ENCODE data around the gene RAPGEF4. TPM values are rescaled to one million over a fixed set of nuclear protein-coding genes. Genes with fewer than 3 reads are reported as not detected.

RAPGEF4 gene
- total RNA-seq, 1 donor from 2014 or later, result 0.57 TPM

GRCh38 chr2:172969609-172970008 lies 234.0 kb downstream of the RAPGEF4 start:
- Mint-ChIP-seq H3K4me3 (ENCODE audit: unreplicated experiment) (no peak overlapping the region), H3K27me3 (ENCODE audit: low read depth) (no peaks in the 10 kb centered on the region), H3K27ac (ENCODE audit: unreplicated experiment) (no peak overlapping the region), H3K9me3 (ENCODE audit: low read depth) (no peaks in the 10 kb centered on the region), H3K4me1 (ENCODE audit: low read depth) (peaks cover 59% of the 10 kb centered on the region), H3K36me3 (ENCODE audit: low read depth) (no peaks in the 10 kb centered on the region)
- TF ChIP-seq CTCF (IDR thresholded peaks at IDR 0.05), result no peak
- no peak for DNase-seq (ENCODE audit: low spot score)

DNA sequence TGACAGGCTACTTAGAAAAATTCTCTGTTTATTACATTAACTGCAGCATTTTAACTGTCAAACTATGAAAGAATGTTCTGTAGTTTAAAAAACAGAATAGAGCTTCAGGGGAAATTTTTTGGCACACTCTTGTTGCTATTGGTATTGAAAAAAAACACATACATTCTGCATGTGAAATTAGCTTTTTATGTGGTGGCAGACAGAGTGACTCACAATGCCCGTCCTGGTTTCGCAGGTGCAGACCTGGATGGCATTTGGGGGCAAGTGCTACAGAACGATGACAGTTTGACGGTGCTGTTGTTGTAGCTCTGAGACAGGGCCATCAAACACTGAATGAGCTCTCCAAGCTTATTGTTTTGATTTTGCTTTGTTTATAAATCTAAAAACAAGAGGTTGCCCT lies 235.0 kb downstream of the RAPGEF4 start:
- TF ChIP-seq CTCF (IDR thresholded peaks at IDR 0.05), result no peak
- DNase-seq (ENCODE audit: low spot score), result no peak
- Mint-ChIP-seq H3K9me3 (ENCODE audit: low read depth) (no peaks in the 10 kb centered on the region), H3K4me1 (ENCODE audit: low read depth) (peaks cover 56% of the 10 kb centered on the region), H3K27me3 (ENCODE audit: low read depth) (no peaks in the 10 kb centered on the region), H3K27ac (ENCODE audit: unreplicated experiment) (no peak overlapping the region), H3K36me3 (ENCODE audit: low read depth) (no peaks in the 10 kb centered on the region), H3K4me3 (ENCODE audit: unreplicated experiment) (no peak overlapping the region)

DNA sequence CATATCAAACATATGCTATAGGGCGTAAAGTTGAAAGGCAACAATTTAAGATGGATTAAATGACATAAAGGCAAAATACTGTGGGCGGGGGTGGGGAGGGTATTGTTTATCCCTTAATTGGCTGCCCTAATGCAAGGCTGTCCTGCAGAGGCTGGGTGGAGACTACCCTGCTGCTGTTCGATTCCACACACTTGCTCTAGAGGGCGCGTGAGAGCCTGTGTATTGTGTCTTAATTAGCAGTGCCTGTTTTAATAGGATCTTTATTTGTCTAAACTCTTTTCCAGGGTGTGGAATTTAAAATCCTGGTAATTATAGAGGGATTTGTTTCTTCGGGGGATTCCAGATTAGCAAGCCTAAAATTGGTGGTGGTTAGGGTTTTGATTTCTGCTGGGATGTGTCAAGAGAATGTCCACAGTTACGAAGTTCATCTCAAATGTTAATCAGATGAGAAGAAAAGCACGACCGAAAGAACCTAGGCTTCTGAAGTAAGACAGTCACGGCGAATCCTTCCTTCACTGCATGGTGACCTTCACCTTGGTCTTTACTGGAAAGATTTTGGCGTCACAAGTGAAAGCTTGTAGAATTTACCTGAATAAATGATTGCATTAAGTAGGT lies 236.5 kb downstream of the RAPGEF4 start:
- Mint-ChIP-seq H3K27me3 (ENCODE audit: low read depth) (no peaks in the 10 kb centered on the region), H3K27ac (ENCODE audit: unreplicated experiment) (no peak overlapping the region), H3K36me3 (ENCODE audit: low read depth) (no peaks in the 10 kb centered on the region), H3K9me3 (ENCODE audit: low read depth) (no peaks in the 10 kb centered on the region), H3K4me3 (ENCODE audit: unreplicated experiment) (no peak overlapping the region), H3K4me1 (ENCODE audit: low read depth) (peaks cover 46% of the 10 kb centered on the region)
- TF ChIP-seq CTCF (IDR thresholded peaks at IDR 0.05), result peak; percentile 78
- DNase-seq (ENCODE audit: low spot score), result no peak

DNA sequence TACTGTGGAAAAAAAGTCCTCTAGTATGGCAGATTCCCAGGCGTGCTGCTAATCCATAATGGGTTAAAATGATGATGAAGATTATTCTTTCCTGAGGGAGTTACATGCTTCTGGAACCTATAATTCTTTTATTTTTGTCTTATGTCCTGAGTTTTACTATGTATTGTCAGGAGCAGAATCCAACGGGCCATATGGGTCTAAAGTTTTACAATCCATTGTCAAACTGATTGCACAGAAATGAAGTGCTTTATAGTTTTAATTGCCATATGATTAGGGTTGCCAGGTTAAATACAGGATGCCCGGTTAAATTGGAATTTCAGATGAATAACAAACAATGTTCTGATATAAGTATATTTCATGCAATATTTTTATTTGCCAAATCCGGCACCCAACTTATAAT lies 239.1 kb downstream of the RAPGEF4 start:
- H3K36me3 Mint-ChIP-seq (ENCODE audit: low read depth), result peaks cover 2% of the 10 kb centered on the region
- no peaks in the 10 kb centered on the region for H3K9me3 Mint-ChIP-seq (ENCODE audit: low read depth)
- no peak for TF ChIP-seq CTCF (IDR thresholded peaks at IDR 0.05)
- DNase-seq (ENCODE audit: low spot score), result no peak
- H3K27ac Mint-ChIP-seq (ENCODE audit: unreplicated experiment), result no peak overlapping the region
- H3K27me3 Mint-ChIP-seq (ENCODE audit: low read depth), result peaks cover 2% of the 10 kb centered on the region
- peaks cover 20% of the 10 kb centered on the region for H3K4me1 Mint-ChIP-seq (ENCODE audit: low read depth)
- no peak overlapping the region for H3K4me3 Mint-ChIP-seq (ENCODE audit: unreplicated experiment)

DNA sequence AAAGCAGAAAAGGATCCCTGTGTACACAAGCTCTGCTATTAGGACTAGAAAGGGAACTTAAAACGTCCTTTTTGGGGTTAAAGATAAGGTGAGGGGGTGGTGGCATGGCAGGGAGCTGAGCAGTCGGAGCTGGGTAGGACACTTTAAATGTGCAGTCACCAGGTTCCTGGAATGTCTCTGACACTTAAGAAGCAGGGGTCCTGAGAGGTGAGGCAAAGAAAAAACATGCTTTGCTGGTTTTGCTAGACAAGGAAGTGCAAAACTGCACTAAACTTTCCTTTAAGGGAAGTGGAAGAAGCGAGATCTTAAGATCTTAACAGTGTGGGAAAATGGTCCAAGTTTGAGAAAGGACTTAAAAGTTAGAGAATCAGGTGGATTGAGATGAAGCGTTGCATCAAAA lies 240.5 kb downstream of the RAPGEF4 start:
- no peak for DNase-seq (ENCODE audit: low spot score)
- Mint-ChIP-seq H3K9me3 (ENCODE audit: low read depth) (no peaks in the 10 kb centered on the region), H3K27ac (ENCODE audit: unreplicated experiment) (no peak overlapping the region), H3K27me3 (ENCODE audit: low read depth) (peaks cover 8% of the 10 kb centered on the region), H3K4me3 (ENCODE audit: unreplicated experiment) (no peak overlapping the region), H3K36me3 (ENCODE audit: low read depth) (peaks cover 2% of the 10 kb centered on the region), H3K4me1 (ENCODE audit: low read depth) (peaks cover 6% of the 10 kb centered on the region)
- TF ChIP-seq CTCF (IDR thresholded peaks at IDR 0.05), result no peak
